Stimulated activated CD4-positive, alpha-beta T cell treated with anti-CD3 and anti-CD28 coated beads, Interleukin-12 subunit alpha, Interleukin-12 subunit beta, amount 100 ng/mL, for 48 hours (primary cell): Measurements from ENCODE around the gene ADRB2.
A peak's percentile ranks its signal among the peaks of the same experiment; 100 is the strongest.

ENCODE experiments used
- DNase-seq, 3 donors: peaks; one replicate each; pipeline ENCODE4 v3.0.0-alpha.2; 2020; ENCODE audit warnings: low read depth in 2 of 3, low spot score in 1 of 3

ADRB2 gene

DNA sequence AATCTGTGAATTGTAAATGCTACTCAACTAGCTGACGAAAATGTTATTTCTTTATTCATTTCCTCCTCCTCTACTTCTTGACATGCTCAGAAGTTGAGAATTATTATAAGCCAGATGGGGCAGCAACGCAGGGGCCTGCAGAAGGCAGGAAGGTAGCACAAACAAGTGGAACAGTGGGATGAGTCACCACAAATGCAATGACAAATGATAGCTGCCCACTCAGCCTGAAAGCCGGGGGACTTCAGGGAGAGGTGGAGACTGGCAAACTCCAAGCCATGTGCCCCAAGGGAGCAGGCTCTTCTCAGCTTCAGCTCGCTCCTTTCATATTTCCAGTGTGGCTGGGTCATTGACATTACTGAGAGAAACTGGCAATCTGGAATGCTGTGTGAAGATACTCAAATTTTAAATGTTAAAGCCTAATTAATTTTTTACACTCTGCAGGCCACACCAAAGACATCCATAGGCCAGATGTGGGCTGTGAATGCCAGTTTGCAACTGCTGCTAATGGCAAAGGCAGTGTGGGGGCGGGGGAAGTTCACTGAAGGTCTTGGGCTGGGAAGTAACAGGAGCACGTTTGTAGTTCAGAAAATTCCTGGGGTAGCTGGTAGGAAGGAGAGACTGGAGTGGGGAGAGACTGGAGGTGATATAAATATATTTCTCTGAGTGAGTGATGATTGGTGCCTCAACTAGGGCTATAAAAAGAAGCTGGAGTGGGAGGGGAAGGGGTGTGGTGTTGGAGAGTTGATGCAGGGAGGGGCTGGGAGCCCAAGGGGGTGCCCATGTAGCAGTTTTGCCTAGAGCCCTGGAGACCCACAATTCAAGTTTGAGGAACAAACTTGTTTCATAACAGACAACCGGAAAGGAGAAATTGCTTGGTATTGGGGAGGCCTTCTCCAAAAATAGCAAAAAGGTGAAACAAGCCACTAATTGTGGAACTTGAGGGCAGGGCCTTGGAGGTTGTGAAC is 20.8 kb upstream of the ADRB2 start:
- peak in 1 of 3 donors; percentile 23 for DNase-seq

DNA sequence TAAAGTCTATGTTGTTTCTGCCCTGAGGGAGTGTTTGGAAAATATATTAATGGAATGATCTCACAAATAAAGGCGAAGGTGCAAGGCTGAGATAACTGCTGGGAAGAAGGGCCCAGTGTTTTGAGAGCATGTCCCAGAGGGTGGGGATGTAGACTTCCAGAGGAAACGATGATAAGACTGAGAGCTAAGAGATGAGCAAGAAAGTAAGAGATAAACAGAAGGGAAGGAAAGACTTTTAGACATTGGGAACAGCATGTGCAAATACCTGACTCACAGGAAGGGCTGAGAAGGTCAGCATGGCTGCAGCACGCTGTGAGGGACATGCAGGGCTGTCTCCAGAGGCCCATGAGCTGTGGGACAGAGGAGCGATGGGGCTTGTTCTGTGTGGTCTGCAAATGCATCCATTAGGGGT is 19.9 kb upstream of the ADRB2 start:
- DNase-seq: no peak

DNA sequence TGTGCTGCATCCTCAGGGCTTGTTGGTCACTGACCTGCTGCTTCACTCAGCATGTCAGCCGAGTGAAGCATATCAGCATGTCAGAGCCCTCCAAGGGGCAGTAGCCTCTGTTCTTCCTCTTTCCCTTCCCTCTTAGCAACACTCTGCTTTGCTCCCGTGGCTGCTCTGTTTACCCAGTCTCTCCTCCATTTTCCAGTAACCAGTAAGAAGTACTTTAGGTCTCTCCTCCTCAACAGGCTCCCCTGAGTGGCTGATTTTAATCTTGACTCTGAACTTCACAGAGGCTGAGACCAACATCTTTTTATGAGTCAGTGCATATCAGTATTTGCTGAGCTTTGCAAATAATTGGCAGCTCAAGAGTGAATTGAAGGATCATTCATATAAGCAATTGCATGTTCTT is 18.6 kb upstream of the ADRB2 start:
- no peak for DNase-seq

DNA sequence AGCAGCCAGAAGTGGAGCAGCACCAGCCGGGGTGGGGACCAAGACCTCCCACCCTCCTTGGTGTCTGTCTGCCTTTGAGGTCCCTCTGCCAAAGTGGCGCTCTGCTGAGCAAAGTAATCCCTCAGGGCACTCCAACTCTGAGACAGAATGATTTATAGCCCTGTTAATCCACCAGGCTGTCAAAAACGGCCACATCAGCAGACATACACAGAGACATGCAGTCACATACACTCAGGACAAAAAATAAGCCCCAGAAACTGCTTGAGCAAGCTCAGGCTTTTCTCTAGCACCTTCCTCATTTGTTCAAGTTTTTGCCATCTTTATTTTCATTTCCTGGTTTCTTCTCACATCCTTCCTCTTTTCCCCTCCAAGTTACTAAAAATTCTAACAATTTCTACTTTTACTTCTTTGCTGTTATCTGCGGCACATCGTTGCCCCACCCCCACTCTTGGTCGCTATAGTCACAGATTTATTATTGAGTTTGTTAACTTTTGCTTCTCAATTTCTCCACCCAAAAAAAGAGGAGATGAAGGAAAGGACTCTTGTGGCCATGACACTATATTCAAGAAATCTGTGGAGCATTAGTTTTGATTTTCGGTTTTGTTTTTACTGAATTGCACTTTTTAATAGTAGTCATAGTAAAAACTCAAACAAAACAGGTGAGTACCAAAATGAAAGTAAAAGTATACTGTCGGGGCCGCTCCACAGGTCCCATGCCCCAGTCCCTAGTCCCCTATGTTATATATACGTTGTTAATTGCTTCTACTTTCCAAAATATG is 17.4 kb upstream of the ADRB2 start:
- DNase-seq: peak in 1 of 3 donors; percentile 34

DNA sequence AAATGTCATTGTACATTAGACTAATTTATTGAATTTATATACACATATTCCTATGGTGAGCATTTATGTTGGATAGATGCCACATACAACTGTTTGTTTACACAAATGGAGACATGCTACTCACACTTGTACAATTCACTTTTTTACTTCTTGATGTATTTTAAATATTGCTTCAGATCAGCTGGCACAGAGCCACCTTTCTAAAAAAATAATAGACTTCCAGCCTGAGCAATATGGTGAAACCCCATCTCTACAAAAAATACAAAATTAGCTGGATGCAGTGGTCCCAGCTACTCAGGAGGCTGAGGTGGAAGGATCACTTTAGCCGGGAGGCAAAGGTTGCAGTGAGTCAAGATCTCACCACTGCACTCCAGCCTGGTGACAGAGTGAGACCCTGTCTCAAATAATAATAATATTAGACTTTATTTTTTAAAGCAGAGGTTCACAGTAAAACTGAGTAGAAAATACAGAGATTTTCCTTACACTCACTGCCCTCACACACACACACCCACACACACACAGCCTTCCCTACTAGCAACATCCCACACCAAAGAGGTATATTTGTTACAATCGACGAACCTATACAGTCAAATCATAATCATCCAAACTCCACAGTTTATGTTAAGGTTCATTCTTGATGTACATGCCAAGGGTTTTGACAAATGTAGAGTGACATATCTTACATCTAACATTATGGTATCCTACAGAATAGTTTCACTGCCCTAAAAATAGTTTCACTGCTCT is 16.5 kb upstream of the ADRB2 start:
- DNase-seq: no peak

DNA sequence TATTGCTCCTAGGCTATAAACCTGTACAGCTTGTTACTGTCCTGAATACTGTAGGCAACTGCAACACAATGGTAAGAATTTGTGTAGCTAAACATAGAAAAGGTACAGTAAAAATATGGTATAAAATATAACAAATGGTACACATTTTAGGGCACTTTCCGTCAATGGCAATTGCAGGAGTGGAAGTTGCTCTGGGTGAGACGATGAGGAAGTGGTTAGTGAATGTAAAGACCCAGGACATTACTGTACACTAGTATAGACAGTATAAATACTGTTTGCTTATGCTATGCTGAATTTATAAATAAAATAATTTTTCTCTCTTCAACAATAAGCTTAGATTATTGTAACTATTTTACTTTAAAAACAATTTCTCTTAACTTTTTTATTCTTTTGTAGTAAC is 15.6 kb upstream of the ADRB2 start:
- no peak for DNase-seq

DNA sequence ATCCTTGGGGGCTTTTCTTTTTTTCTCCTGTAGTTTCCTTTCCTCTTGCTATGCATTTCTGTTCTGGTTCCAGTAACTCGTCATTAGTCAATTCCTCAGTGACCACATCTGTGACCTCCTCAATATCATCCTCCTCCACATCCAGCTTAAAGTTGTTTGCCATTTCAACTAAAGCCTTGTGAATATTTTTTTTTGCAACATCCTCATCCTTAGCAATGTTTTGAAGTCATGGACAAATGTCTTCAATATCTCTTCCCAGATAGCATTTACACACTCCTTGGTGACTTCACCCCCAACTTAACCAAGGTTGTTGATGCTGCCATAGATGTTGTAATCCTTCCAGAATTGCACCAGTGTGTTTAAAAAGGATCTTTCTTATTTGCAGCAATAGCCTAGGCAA is 14.7 kb upstream of the ADRB2 start:
- DNase-seq: no peak

DNA sequence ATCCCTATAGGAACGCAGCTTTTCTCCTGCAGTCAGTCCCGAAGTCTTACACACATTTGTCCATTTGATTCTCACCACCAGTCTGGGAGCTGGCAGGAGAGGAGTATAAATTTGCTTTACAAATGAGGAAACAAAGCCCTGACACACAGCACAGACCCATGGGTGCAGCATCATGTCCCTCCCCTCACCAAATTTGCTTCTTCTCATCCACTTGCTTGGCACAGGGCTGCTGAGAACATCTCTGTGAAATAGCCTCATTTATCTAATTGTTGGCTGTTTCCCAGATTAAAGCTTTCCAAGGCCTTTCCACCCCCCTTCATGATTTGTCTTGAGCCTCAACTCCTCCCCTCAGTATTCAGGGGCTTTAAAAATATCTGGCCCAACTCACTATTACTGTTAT is 11.3 kb upstream of the ADRB2 start:
- no peak for DNase-seq

DNA sequence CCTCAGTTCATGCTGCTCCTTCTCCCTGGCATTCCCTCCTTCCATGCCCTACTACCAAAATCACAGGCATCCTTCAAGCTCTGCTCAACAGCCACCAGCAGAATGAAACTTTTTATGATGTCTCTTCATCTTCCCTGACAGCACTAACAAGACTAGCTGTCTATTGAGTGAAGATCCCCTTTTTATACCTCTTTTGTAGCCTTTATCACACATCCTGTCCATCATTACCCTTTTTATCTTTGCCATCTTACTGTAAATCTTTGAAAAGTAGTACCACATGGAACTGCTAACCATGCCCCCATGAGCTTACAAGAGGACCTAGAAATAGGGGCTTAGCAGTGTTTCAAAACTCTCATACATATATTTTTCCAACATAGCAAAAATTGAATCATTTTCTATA is 10.8 kb upstream of the ADRB2 start:
- DNase-seq: no peak

DNA sequence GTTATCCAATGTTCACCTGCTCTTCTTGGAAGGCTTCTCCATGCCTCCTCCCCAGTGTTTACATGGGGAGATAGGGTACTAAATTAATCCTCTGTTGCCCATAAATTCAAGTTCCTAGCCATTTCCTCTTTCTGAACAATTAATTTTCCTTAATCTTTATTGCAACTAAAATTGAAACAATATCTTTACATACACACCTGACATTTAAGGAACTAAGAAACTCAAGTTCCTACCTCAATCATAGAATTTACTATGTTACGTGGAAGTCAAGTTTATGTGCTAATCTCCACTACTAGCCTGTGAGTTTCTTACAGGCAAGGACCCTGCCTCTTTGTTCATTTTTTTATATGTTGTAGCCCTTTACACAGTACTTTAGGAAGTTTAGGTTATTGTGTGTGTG is 10.1 kb upstream of the ADRB2 start:
- no peak for DNase-seq

DNA sequence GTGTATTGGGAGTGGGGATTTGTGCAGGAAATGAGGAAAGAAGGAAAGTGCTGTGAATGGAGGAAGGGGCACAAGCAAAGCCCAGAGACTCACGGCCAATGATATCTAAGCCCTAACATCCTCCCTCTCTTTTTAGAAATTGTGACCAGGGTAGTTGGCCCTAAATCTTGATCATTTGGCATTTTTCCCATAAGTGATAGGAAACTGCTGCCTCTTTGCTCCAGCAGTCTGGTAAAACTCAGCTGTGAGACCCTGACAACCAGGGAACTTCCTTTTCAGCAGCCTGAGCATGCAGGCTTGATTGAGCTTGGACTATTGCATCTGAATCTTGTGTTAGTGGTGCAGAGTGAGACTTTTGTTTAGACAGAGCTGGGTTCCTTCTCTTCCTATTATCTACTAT is 9.6 kb upstream of the ADRB2 start:
- DNase-seq: no peak

DNA sequence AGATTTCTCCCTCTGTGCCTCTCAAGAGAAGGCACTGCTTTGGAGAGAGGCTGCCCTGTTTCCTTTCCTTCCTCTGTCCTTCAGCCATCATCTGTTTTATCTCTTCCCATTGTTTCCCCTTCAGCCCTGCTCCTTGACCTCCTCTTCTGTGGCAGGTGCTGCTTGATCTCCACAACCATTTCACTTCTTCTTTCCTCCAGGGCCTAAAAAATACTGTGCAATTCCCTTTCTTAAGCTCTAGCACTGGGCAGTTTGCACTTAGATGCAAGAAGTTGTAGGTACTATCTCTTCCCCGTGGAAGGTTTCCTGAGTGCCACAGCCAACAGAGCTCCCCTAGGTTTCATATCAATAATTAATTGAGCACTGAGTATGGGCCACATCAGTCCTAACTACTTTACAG is 8.8 kb upstream of the ADRB2 start:
- DNase-seq: no peak

DNA sequence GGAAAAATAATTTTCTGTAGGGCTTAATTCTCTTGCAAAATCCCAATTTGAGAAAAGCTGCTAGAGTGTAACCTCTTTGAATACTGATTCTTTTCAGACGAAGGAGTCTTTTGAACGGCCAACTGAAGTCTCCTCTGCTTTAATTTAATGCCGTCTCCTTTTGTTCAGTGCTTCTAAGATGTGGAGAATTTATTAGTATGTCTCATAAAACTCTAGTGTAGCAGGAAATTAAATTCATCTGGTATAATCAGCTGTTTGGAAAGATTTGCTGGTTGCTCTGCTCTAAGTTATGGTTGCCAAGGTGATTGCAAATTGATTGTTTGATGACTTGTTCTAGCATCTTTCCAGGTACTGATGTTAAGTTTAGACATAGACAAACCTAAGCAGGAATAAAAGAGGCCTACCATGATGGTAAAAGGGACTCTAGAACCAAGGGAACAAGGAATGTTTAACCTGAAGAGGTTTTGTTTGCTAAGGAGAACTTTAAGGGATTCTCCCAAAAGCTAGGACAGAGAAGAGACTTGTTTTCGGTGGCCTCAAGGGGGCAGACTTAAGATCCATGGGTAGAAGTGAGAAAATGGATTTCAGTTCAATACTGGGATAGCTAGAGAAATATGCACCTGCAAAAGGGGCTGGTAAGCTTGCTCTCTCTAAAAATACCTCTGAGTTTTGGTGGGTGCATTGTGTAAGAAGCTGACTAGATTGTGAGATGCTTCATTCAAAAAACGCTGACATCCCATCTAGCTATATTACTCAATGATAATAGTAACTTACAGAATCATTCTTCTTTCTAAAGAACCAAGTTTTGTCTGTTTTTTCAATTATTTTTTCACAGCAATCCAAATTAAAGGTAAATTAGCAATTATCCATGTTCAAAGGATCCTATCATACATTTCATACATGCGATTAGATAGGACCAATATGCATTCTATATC is 5.7 kb upstream of the ADRB2 start:
- no peak for DNase-seq

DNA sequence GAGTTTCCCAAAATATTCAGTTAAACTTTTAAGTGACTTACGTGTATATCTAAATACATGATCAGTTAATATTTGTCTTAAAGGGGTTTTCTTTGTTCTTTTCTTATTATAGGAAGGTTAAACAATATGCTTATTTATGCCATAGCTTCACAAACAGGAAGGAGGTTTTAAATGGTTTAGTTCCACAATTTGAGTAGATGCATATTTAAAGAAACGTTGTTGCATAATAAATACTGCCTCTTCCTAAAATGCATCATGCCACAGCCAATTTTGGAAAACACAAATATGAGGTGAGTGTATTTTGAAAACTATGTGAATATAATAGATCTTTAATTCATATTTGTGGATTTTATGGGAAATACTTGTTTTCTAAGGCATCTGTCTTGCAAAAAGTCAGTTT is 2.5 kb upstream of the ADRB2 start:
- DNase-seq: no peak

DNA sequence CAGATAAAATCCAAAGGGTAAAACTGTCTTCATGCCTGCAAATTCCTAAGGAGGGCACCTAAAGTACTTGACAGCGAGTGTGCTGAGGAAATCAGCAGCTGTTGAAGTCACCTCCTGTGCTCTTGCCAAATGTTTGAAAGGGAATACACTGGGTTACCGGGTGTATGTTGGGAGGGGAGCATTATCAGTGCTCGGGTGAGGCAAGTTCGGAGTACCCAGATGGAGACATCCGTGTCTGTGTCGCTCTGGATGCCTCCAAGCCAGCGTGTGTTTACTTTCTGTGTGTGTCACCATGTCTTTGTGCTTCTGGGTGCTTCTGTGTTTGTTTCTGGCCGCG is 727 bp upstream of the ADRB2 start:
- no peak for DNase-seq

DNA sequence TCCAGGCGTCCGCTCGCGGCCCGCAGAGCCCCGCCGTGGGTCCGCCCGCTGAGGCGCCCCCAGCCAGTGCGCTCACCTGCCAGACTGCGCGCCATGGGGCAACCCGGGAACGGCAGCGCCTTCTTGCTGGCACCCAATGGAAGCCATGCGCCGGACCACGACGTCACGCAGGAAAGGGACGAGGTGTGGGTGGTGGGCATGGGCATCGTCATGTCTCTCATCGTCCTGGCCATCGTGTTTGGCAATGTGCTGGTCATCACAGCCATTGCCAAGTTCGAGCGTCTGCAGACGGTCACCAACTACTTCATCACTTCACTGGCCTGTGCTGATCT is 294 bp downstream of the ADRB2 start:
- no peak for DNase-seq

DNA sequence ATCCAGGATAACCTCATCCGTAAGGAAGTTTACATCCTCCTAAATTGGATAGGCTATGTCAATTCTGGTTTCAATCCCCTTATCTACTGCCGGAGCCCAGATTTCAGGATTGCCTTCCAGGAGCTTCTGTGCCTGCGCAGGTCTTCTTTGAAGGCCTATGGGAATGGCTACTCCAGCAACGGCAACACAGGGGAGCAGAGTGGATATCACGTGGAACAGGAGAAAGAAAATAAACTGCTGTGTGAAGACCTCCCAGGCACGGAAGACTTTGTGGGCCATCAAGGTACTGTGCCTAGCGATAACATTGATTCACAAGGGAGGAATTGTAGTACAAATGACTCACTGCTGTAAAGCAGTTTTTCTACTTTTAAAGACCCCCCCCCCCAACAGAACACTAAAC is 1.3 kb downstream of the ADRB2 start:
- DNase-seq: no peak

DNA sequence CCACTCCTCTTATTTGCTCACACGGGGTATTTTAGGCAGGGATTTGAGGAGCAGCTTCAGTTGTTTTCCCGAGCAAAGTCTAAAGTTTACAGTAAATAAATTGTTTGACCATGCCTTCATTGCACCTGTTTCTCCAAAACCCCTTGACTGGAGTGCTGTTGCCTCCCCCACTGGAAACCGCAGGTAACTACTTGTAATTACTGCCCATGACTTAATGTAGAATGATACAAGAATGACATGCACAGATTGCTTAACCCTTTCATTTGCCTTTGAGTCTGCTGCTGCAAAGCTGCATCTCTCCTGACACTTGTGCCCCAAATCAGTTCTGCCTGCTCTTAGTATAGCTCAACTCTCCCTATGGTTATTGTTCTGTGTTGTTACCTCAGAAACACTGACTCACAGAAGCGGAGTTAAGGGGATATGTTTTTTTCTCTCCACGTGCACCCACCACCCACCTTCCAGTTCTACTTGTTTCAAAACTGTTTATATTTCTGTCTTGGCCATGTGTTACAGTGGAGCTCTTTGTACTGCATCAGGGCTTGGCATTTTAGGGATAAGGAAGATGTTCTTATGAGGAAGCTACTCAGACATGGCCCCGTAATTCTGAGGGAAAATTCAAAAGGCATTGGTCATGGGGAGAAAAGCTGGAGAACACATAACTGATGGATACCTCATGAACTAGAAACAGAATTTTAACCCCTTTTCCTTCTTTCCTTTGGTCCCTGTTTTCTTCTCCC is 2.3 kb downstream of the ADRB2 start:
- DNase-seq: no peak

DNA sequence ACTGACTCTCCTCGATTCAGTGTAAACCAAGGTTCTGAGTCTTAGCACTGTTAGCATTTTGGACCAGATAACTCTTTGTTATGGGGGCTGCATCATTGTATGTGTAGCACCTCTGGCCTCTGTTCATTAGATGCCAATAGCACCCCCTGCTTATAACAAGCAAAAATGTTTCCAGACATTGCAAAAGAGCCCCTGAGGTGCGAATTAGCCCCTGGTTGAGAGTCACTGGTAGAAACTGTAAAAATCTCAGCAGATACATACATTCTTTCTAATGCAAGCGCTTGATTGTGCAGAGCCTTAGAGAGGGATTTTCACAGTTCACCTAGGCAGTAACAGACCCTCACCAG is 2.8 kb downstream of the ADRB2 start:
- no peak for DNase-seq

DNA sequence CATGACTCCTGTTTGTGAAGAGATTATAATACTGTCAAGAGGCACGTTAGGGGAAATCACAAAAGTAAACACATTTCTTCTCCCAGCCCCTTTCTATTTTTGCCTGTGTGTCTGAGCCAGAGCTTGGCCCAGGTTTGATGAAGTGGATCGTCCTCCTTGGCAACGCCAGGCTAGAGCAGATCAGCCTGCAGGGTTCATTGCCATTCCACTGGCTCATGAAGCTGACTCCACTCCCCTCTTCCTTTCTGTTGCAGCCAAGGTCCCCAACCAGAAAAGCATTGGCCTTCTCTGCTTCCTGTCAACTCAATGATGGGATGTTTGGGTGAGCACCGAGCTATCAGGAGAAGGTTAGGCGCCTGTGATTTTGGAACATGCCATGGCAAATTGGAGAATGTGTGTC is 3.3 kb downstream of the ADRB2 start:
- no peak for DNase-seq
